Femur (tissue), 1 donor: ENCODE data around the gene LRRC25.

Experiments used
- DNase-seq: peaks from one replicate; pipeline ENCODE4 v3.0.0-alpha.2; 2017

LRRC25 gene

DNA sequence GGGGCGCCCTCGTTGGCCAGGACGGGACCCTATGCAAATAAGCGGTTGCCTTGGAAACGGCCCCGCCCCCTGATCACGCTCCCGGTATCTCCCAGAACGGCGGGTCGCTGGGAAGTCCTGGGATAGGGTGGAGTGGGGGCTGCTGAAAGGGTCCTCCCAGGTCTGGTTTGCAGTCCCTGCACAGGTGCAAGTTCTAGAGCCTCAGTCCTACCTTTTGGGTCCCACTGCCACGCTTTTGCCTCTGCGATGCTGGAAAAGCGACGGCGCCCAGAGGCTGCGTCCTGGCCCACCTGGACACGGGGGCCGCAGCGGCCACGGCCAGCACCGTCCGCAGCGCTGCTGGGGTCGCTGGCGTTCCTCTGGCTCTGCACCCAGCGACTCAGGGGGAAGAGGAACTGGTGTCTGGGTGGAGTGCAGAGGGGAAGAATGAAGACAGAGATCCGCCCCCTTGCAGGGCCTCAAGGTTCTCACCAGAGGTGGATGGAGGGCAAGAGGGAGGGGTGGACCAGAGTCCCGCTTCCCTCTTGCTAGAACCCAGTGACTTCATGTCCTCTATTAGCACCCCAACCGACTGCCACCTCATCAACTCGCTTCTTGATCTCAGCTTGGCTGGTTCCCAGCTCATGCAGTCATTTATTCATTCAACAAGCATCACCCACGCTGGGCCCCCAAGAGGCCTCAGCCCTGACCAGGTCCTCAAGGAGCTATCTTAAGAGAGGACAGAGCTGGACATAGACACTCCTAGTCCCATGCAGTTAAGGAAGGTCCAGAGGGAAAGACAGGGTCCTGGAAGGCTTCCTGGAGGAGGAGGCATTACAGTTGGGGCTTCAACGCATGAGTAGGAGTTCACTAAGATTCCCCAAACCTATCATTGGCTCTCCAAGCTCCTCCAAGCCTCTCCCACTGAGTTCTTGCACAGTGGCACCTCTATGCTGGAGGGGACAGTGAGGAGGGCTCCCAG lies at the start of gene LRRC25:
LRRC25 (minus strand) TSS at position 381 of the 961 bp plus-strand sequence. CDS start 659 bp downstream, outside the sequence.
- peak; percentile 67 for DNase-seq

DNA sequence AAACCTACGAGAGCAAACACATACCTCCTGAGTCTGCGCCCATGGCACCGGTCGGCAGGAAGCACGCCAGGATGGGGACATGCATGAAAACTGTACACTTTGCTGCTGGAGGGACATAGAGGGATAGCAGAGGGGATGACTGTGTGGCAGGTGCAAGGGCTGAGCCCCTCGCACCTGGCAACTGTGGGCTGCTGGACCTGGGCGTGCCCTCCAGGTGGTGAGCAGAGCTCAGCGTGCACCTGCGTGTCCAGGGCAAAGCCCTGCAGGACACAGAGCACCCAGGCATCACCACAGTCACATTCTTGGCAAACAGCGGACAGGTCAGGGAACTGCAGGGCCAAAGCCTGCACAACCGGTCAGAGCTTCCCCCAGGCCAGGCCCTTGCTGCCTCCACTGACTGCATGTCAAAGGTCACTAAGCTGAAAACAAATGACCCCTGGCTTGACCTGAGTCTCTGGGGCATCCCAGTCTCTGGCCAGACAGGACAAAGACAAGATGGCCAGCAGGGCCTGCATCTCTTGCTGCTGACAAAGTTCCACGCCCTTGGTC lies 49.5 kb upstream of the LRRC25 start:
- no peak for DNase-seq

DNA sequence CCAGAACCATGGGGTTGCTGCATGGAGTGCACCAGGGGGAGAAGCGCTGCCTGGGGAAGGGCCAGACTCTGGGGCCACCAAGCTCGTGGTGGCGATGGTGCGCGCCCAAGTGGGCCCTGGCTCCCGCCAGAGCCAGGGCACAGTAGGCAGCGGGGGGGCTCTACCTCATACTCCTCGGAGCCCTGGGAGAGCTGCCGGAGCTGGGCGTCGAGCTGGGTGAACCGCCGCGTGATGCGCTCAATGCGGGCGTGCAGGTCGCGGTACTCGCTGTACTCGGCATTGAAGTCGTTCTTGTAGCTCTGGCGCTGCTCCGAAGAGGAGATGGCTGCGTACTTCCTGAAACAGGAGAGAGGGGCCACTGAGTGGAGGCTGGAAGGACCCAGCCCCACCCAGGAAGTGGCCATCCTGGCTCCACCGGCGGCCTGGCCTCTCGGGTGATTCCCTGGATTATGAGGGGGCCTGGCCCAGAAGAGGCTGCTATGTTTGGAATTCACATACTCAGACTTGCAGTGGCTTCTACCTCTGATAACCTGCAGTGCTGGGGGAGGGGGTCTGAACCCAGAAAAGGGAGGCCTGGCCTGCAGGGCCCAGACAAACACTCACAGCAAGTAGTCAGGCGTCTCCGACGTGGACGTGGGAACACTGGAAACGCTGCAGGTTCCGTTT lies 48.9 kb upstream of the LRRC25 start:
- DNase-seq: no peak

DNA sequence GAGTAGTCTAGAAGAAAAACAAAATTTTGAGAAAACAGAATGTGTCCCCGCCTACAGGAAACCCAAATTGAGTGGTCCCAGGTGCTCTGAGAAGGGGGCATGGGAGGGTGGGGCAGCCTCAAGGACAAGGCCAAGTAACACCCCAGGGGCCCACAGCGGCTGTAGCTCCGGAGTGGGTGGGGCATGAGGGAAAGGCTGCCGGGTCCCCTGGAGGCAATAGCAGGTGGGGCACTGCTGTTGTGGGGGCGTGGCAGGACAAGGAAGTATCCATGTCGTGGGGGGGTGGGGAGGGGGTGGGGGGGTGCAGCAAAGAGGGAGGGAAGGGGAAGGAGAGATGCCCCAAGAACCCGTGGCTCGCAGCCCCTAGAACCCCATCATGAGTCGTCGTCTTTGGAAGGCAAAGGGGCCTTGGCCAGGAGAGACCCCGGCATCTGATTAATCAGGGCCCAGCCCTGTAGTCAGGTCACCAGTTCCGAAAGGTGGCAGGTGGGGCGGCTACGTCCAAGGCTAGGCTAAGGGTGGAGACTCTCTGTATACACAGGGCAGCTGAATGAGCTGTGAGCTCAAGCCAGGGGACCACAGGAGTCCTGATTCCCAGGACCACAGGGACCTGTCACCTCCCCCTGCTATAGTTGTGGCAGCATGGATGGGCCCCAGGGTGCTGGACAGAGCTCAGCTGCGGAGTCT lies 48.0 kb upstream of the LRRC25 start:
- DNase-seq: no peak

DNA sequence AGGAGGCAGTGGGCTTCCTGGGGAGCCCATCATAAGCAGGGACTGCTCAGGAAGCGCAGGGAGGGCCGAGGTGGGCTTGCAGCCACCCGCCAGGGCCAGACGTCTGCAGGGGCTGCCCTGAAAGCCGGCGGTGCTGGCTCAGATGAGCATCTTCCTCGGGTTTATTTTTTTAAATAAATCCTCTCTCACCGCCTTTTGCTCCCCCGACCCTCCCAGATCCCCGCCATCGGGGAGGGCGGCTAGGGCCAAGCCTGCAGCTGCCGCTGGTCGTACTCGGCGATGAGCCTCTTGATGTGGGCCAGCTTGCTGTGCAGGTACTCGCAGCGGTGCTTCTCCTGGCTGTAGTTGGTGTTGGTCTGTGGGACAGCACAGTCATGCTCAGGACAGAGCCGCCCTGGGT lies 47.1 kb upstream of the LRRC25 start:
- no peak for DNase-seq

DNA sequence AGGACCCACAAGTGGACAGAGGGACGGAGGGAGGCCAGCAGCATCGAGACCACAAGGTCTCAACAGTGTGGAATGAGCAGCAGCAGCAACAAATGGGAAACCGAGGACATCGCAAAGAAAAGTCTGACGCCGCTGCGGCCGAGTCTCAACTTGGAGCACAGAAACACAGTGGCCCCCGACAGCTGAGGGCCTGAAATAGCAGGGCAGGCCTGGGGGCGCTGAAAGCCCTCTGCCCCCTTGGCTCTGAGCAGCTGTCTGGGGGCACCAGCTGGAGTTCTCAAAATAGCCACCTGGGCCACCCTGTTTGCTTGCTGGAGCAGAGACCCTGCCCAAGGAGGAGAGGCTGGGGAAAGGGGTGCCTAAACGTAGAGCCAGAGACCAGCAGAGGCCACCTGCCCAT lies 46.4 kb upstream of the LRRC25 start:
- DNase-seq: no peak

DNA sequence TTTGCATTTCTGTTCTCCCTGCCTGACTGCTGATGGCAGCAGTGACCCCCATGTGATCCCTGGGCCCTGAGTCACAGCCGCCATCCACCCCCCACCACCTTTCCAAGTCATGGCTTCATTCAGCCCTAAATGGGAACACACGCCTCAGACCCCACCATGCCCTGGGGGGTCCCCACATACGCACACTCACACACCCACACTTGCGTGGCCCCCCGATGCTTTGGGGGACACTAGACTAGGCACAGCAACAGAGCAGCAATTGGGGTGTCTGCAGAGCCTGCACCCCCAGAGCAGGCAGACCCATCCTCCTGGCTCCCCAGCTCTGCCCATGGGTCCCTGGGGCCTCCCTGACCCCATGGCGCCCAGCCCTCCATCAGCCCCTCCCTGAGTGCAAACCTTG lies 46.0 kb upstream of the LRRC25 start:
- DNase-seq: no peak

DNA sequence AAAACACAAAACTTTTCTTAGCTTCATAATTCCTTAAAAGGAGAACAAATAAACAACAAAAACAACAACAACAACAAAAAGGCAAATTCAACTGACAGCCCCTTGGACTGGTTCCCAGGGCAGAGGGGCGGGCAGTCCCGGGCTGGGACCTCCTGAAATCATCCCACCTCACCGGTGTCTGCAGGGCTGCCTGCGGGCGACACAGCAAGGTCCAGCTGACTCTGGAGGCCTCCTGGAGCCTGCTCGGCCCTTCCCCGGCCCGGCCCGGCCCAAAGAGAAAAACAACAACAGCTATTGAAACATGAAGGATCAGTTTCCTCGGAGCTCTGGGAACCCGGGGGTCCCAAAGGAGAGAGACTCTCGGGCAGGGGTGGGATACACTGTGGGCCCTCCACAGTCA lies 45.5 kb upstream of the LRRC25 start:
- DNase-seq: no peak

DNA sequence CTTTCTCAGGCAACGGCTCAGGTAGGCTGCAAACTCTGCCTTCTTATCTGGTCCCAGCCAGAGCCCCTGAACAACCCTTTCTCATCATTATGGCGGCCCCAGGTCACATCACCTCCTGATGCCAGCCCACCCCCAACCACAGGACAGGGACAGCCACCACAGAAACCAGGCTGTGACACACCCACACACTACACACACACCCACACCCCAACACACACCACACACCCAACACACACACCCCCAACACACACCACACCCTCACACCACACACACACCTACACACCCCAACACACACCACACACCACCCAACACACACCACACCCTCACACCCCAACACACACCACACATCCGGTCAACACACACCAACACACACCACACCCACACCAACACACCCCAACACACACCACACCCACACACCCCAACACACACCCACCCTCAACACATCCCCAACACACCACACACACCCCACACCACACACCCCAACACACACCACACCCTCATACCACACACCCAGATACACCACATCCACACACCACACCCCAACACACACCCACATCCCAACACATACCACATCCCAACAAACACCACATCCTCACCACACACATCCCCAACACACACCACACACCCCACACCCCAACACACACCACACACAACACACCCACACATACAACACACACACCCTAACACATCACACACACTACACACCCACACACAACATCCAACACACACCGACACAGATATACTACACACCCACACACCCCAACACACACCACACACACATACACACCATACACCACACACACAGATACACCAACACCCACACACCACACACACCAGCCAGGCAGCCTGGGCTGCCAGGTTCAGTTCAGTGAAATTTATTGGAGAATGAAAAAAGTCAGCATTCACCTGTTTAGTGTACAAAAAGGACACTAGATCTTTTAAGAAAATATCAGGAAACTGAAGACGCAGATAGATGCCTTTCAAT lies 44.7 kb upstream of the LRRC25 start:
- no peak for DNase-seq

DNA sequence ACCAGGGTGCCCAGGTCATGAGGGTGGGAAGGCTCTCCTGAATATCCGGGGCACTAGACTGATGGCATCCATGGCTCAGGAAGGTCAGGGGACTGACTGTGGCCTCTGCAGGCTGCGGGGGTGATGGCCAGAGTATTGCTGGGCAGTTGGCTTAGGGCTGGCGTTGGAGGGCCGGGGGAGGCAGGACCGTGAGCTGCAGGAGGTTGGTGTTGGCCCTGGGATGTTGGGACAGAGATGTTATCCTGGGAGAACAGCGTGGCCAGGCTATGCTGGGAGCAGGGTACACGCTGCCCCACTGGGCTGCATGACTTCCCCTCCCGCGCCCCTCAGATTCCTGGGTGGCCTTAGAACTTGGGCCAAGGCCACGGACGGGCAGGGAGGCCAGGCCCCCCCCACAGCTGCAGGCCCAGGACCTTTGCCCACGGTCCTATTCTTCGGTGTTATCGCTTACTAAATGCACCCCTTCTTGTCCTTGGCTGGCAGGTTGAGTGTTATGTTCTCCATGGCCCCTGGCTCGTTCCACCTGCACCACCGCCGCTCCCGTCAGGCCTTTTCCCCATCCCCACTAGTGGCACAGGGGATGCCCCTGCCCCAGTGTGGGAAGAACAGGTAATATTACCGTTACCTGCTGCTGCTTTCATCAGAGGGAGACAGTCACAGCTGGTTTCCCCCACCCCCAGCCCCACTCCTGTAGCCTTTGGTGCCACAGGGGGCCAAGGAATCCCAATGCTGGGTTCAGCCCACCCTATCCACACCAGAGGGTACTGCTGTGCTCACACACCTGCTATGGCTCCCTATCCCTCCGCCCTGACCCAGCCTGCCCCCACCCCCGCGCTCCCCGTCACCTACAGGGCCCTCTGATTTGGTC lies 43.7 kb upstream of the LRRC25 start:
- no peak for DNase-seq

DNA sequence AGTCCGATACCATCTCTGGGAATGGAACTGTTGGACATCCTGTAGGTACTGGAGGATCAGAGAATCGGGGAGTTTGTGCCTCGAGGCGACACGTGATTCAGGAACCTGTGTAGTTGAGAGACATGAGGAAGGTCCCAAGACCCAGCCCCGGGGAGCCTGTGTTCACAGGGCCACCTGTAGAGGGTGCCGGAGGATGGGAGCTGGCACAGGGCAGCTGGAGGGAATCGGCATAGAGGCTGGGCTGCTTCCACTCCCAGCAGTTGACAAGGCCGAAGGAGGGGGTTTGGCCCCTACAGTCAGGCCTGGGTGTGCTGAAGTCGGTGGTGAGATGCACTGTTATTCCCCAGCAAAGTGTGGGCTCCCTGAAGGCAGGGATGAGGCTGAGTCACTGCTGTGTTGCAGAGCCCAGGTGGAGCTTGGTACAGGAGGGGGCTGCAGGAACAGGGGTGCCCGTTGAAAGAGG lies 43.0 kb upstream of the LRRC25 start:
- DNase-seq: no peak

DNA sequence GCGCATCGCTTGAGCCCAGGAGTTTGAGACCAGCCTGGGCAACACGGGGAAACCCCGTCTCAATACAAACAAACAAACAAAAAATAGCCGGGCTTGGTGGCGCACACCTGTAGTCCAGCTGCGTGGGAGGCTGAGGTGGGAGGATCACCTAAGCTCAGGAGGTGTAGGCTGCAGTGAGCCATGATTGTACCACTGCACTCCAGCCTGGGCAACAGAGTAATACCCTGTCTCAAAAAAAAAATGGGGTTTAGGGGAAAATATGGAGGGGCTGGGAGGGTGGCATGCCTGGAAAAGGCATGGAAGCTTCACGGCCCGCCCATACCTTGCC lies 42.5 kb upstream of the LRRC25 start:
- peak; percentile 33 for DNase-seq

DNA sequence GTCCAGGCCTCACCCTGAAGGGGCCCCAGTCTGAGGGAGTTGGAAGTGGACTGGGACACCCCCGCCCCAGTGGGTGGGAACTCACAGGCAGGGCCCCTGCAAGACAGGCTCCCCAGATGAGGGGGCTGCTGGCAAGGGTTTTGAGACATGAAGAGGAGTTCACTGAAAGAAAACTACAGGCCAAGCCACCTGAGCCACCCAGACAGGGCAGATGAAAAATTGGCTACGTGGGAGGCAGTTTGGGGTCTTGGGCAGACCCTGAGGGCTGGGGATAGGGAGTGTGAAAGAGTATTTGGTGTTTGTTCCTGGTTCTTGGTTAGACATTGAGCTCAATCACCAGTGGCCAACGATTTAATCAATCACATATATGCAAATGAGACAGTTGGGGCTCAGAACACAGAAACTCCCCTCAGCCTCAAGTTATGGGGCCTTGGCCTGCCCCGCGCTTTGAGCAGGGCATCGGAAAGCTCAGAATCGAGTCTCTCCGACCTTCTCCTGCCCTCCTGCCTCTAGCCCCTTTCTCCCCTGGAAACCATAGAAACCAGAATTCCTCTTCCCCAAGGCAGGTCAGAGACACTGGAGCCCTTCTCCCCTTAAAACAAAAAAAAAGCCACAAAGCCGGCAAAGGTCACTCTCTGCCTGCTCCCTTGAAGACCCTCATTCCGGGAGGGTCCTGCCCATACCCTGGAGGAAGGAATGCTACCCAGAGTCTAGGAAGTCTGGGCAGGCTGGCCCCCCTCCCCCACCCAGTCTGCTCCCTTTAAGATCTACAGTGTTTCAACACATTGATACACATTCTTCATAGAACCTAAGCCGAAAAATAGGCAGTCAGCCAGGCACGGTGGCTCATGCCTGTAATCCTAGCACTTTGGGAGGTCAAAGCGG lies 41.8 kb upstream of the LRRC25 start:
- peak; percentile 44 for DNase-seq

DNA sequence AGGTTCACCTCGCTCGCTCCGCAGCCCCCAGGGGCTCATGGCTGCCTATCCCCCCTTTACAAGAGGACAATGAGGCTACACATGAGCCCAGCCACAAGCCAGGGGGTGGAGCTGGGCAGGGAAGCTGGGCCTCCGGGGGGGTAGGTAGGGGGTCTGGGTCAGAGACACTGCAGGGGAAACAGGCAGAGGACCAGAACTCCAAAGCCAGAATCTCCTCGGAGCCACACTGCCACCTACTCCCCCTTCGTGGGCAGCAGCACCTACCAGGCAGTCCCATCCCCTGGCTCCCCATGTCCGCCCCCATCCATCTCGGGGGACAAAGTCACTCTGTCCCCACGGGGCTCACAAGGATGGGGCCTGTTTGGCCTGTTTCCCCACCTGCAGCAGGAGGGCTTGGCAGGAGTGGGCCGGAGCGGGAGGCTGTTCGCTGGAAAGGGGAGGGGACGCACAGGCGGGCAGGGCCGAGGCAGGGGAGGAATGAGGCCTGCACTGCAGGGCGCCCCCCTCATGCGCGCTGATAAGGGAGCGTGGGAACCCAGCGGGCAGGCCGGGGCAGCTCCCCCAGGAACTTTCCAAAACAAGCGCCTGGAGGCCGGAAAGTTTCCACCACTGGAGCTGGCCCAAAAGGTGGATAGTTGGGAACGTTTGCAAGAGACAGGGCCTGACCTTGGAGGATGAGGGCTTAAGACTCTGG lies 41.1 kb upstream of the LRRC25 start:
- peak; percentile 65 for DNase-seq

DNA sequence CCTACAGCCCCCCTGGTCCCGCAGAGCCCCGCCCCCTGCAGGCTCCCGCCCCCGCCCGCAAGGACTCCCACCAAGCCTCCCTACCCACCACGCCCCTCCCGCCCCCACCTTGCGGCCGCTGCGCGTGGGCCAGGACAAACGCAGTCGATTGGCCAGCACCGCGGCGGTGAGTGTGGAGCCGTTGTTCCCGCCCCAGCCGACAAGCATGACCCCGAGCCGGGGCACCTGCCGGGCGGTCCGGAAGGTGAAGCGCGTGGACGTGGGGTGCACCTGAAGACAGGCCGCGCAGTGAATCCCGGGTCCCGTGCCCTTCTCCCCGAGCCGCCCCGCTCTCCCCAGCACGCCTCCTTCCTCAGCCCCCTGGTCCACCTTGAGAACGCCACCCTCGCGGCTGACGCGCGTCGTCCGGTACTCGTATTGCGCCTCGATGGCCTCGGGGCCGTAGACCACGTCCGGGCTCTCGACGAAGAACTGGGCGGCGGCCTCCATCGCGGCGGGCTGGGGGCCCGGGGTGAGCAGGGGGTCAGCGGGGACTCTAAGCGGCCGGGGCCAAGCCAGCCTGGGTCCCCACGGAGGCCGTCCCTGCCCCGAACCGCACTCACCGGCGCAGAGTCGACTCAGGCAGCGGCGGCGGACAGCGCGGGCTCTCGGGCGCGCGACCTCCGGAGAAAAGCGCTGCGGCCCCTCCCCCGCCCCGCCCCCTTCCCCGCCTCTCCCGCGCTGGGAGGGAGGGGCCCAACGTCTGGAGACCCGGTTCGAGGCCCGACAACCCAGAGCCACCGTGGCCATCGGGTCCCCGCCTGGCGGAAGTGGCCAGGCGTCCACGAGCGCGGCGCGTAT lies 40.3 kb upstream of the LRRC25 start, which contains the start of gene ISYNA1:
ISYNA1 (minus strand) TSS at position 643 of the 840 bp plus-strand sequence; CDS start at position 489, 154 bp downstream.
- DNase-seq: peak; percentile 79

DNA sequence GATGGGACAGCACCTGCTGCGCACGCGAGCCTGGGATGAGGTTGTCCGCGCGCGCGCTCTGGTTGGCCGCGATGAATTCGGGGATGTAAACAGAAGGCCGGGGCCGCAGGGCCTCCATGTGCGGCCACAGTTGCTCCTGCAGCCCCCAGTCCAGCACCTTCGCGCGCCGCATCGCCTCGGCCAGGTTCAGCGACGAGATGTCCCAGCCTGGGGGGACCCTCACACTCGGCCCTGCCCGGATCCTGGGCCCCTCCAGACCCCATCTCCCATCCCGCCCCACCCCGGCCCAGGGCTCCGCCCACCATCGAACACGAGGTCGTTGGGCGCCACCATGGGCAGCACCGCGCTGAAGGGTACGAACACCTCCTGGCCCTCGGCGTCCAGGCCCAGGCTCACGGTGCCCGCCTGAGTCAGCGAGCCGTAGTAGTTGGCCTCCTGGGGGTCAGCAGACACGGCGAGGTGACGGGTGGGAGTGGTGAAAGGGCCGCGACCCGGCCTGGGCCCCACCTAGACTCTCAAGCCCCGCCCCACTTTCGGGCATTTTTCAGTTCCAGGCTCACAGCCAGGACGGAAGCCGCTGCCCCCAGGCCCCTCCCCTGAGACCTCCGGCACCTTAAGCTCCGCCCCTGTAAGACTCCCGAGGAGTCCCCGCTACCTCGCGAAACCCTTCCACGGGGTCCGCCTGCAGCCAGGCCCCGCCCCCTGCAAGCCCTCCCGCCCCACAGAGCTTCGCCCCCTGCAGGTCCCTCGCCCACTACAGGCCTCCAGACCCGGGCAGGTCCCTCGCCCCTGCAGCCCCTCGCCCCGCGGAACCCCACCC lies 39.5 kb upstream of the LRRC25 start:
- DNase-seq: peak; percentile 89
